Fibroblast of the aortic adventitia (primary cell): ENCODE results near the gene STMP1. TPM values are rescaled to one million over a fixed set of nuclear protein-coding genes. Genes with fewer than 3 reads are reported as not detected.
"Not testable (repeated sequence)": the region's sequence is repeated elsewhere in the genome, so short reads cannot be mapped to it uniquely, and the experiment has no call there.

ENCODE experiments used
- DNase-seq: peaks from one replicate; pipeline ENCODE4 v3.0.0-alpha.2; 2010; ENCODE audit warnings: low read depth
- H3K4me3 ChIP-seq: 2 replicates; pipeline ENCODE4 v1.5.1; 2011; ENCODE audit warnings: low read depth, mild to moderate bottlenecking, control low read depth, low read length, moderate library complexity
- CTCF ChIP-seq: IDR thresholded peaks from 2 replicates; pipeline ENCODE4 v1.5.1; 2011; ENCODE audit warnings: mild to moderate bottlenecking, low read length, control low read depth, inconsistent platforms; ENCODE audit not compliant: insufficient read depth
- total RNA-seq: library from RNA; depleted of rRNA; stranded (reverse); fragments of >200 nt; gene quantifications from 2 replicates; pipeline ENCODE4 v1.2.3, GENCODE V29; 2012; ENCODE audit warnings: low replicate concordance

The STMP1 gene
- total RNA-seq, 1 donor = 29.8 TPM

GRCh38 chr7:135664046-135664589 lies 1.8 kb downstream of the STMP1 start:
- no peak for TF ChIP-seq CTCF
- DNase-seq = peak; percentile 49
- peak overlapping the region; percentile 93 for H3K4me3 ChIP-seq

DNA sequence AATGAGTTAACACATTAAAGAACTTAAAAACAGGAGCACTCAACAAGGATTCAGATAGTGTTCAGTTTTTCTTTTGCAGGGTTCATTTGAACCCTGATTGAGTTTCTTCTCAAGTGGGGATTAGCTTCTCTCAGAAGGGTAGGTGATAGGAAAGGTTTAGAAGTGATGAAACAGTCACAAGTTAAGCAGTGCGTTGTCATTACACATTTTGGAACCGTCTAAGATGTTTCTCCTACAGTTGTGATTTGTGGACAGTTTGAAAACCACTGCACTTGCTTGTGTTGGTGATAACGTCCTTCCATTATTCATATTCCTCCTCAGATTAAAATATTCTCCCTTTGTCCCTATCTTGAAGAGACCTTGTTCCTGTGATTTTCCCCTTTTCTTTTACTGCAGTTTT lies 2.7 kb downstream of the STMP1 start:
- H3K4me3 ChIP-seq = no peak overlapping the region
- no peak for TF ChIP-seq CTCF
- no peak for DNase-seq

GRCh38 chr7:135666156-135666555 lies 3.8 kb downstream of the STMP1 start:
- H3K4me3 ChIP-seq = no peak overlapping the region
- DNase-seq = no peak
- TF ChIP-seq CTCF = no peak

DNA sequence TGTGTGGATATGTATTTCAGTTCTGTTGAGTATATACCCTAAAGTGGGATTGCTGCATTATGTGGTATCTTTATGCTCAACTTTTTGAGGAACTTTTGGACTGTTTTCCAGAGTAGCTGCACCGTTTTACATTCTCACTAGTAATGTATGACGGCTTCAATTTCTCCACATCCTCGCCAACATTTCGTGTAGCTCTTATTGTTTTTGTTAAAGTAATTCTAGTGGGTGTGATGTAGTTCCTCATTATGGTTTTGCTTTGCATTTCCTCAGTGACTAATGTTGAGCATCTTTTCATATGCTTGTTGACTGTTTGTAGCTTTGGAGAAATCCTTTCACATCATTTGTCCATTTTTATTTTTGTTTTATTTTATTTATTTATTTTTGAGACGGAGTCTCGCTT lies 4.5 kb downstream of the STMP1 start:
- DNase-seq = no peak
- H3K4me3 ChIP-seq = no peak overlapping the region
- no peak for TF ChIP-seq CTCF

GRCh38 chr7:135667626-135668025 lies 5.3 kb downstream of the STMP1 start:
- DNase-seq = not testable (repeated sequence)

GRCh38 chr7:135668852-135669395 lies 6.6 kb downstream of the STMP1 start:
- not testable (repeated sequence) for H3K4me3 ChIP-seq, DNase-seq

More at GRCh38 chr7:135667626-135668025, 5.3 kb downstream of the STMP1 start:
- H3K4me3 ChIP-seq = not testable (repeated sequence)

DNA sequence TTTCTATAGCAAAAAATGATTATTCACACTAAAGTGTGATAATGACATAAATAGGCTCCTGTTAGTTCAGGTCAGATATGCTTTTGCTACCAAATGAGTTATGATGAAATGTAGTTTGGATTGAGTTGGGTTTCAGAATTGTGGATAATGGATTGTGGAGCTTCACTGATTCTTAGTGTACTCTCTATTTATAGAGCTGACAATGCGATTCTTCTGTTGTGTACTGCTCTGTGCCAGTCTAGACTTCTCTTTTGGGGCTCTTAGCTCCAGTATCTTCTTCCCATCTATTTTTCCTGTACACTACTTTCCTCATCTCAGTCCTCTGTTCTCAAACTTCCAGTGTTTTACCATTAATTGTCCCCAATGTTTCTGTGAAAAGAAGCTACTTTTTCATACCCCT lies 7.5 kb downstream of the STMP1 start:
- DNase-seq = no peak
- no peak overlapping the region for H3K4me3 ChIP-seq
- TF ChIP-seq CTCF = no peak

DNA sequence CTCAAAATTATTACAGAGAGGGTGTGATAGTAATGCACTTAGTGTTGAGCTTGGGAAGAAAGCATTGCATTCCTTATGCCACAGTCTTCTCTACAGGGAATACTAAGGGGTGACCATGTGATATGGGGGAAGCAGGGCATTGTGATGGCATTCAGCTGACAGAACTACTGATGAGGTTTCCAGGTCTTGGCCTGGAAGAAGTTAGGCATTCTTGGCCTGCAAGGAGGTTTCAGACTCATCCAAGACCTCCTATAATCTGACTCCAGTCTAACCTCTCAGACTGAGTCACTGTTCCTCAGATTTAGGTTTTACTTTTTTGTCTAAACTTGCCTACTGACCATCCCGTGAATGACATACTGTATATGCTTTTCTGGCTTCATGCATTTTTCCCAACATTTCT lies 7.9 kb downstream of the STMP1 start:
- TF ChIP-seq CTCF = no peak
- H3K4me3 ChIP-seq = no peak overlapping the region
- peak; percentile 84 for DNase-seq
